ENCODE measurements around the gene PITPNM2. TPM values are rescaled to one million over a fixed set of nuclear protein-coding genes. Genes with fewer than 3 reads are reported as not detected.
A peak's percentile ranks its signal among the peaks of the same experiment; 100 is the strongest.
"Not testable (repeated sequence)": the region's sequence is repeated elsewhere in the genome, so short reads cannot be mapped to it uniquely, and the experiment has no call there.

PITPNM2 gene
- total RNA-seq, 2 donors from 2014 or later, result 2.0 to 3.1 TPM

- Mint-ChIP-seq H3K27me3 (no peaks in the 10 kb centered on the region), H3K4me1 (ENCODE audit: low read depth in 2 of 2) (peaks cover 30 to 39% of the 10 kb centered on the region in 2 donors), H3K4me3 (no peak overlapping the region), H3K36me3 (no peaks in the 10 kb centered on the region), H3K27ac (peak overlapping the region; percentile 88 to 95), H3K9me3 (no peaks in the 10 kb centered on the region)
- DNase-seq (ENCODE audit: low spot score) (peak; percentile 3), ATAC-seq (no peak)
Measured at GRCh38 chr12:123105211-123105826, 45.6 kb downstream of the PITPNM2 start.

GRCh38 chr12:123104809-123105208 is 46.1 kb downstream of the PITPNM2 start:
- H3K4me3 Mint-ChIP-seq, result no peak overlapping the region

GRCh38 chr12:123104094-123104493 is 46.8 kb downstream of the PITPNM2 start:
- not testable (repeated sequence) for ATAC-seq
- peaks cover 30 to 39% of the 10 kb centered on the region in 2 donors for H3K4me1 Mint-ChIP-seq (ENCODE audit: low read depth in 2 of 2)

More at GRCh38 chr12:123104809-123105208, 46.1 kb downstream of the PITPNM2 start:
- H3K36me3 Mint-ChIP-seq, result no peaks in the 10 kb centered on the region
- peaks cover 30 to 39% of the 10 kb centered on the region in 2 donors for H3K4me1 Mint-ChIP-seq (ENCODE audit: low read depth in 2 of 2)
- ATAC-seq (no peak), DNase-seq (ENCODE audit: low spot score) (no peak)
- H3K27me3 Mint-ChIP-seq, result no peaks in the 10 kb centered on the region
- H3K9me3 Mint-ChIP-seq, result no peaks in the 10 kb centered on the region
- peak overlapping the region; percentile 88 to 95 for H3K27ac Mint-ChIP-seq

GRCh38 chr12:123102781-123103503 is 47.9 kb downstream of the PITPNM2 start:
- ATAC-seq (no peak), DNase-seq (ENCODE audit: low spot score) (peak; percentile 16)
- Mint-ChIP-seq H3K4me1 (ENCODE audit: low read depth in 2 of 2) (peaks cover 24 to 32% of the 10 kb centered on the region in 2 donors), H3K36me3 (no peaks in the 10 kb centered on the region), H3K4me3 (no peak overlapping the region), H3K27me3 (no peaks in the 10 kb centered on the region), H3K9me3 (no peaks in the 10 kb centered on the region), H3K27ac (no peak overlapping the region)

More at GRCh38 chr12:123104094-123104493, 46.8 kb downstream of the PITPNM2 start:
- H3K4me3 Mint-ChIP-seq; H3K27me3 Mint-ChIP-seq; DNase-seq (ENCODE audit: low spot score); H3K27ac Mint-ChIP-seq; H3K9me3 Mint-ChIP-seq; H3K36me3 Mint-ChIP-seq: not testable (repeated sequence)

GRCh38 chr12:123102366-123102765 is 48.5 kb downstream of the PITPNM2 start:
- Mint-ChIP-seq H3K4me1 (ENCODE audit: low read depth in 2 of 2) (peaks cover 18 to 27% of the 10 kb centered on the region in 2 donors), H3K27ac (no peak overlapping the region), H3K9me3 (no peaks in the 10 kb centered on the region), H3K36me3 (no peaks in the 10 kb centered on the region), H3K4me3 (no peak overlapping the region), H3K27me3 (no peaks in the 10 kb centered on the region)
- no peak for ATAC-seq
- no peak for DNase-seq (ENCODE audit: low spot score)

GRCh38 chr12:123101526-123101925 is 49.4 kb downstream of the PITPNM2 start:
- DNase-seq (ENCODE audit: low spot score) (no peak), ATAC-seq (no peak)
- no peak overlapping the region for H3K4me3 Mint-ChIP-seq
- peaks cover 11 to 18% of the 10 kb centered on the region in 2 donors for H3K4me1 Mint-ChIP-seq (ENCODE audit: low read depth in 2 of 2)
- no peaks in the 10 kb centered on the region for H3K9me3 Mint-ChIP-seq
- no peaks in the 10 kb centered on the region for H3K36me3 Mint-ChIP-seq
- H3K27ac Mint-ChIP-seq, result no peak overlapping the region
- H3K27me3 Mint-ChIP-seq, result no peaks in the 10 kb centered on the region

Other genes with a start within 250 kb of the PITPNM2 start
- gene ABCB9, start 184.6 kb downstream of the PITPNM2 start, total RNA-seq, result 1 to 10 TPM; 4.5 to 6.3 TPM
- gene OGFOD2, start 175.8 kb downstream of the PITPNM2 start, total RNA-seq, result 10 to 100 TPM; 19.1 to 36.8 TPM
- 100 to 1,000 TPM; 146 to 212 TPM for gene ARL6IP4, start 170.4 kb downstream of the PITPNM2 start, total RNA-seq
- gene MPHOSPH9, start 82.1 kb upstream of the PITPNM2 start, total RNA-seq, result 100 to 1,000 TPM in 1 of 2 donors, 10 to 100 TPM in 1; 50.1 to 117 TPM
- 10 to 100 TPM; 17.9 to 37.6 TPM for gene MTRFR, start 82.3 kb upstream of the PITPNM2 start, total RNA-seq
- 10 to 100 TPM; 22.4 to 32.0 TPM for gene CDK2AP1, start 120.8 kb upstream of the PITPNM2 start, total RNA-seq
- gene SBNO1, start 213.8 kb upstream of the PITPNM2 start, total RNA-seq, result 10 to 100 TPM; 44.8 to 49.0 TPM
- gene KMT5A, start 233.0 kb upstream of the PITPNM2 start, total RNA-seq, result 10 to 100 TPM; 67.2 to 95.6 TPM